ENCODE data around the gene MCF2L2.
A peak's percentile ranks its signal among the peaks of the same experiment; 100 is the strongest.

MCF2L2 gene

DNA sequence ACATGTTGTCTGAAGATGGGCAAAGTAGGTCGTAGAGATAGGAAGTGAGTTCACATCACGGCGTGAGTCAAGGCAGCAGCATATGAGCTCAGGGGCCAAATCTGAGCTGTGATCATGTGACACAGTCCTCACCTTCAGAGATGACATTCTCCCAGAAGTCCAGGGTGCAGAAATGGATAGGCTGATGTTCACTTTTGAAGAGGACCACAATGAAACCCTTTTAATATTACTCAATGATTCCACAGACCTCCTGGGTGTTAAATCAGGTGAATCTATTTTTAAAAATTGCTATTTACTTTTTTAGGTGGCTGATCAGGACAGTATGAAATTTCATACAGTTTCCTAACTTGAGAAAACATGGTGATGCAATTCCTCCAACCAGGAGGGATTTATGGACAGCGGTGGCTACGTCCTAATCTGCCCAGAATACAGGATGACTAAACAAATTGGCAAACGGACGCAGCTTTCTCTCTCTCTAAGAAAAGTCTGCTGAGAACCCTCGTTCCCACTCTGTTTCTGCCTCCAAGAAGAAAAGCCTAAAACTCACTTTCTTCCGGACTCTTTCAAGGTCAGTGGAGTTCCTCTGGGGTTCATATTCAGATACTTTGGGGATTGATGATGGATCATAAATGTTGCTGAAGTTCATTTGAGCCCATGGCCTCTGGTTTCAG is 141.0 kb downstream of the MCF2L2 start:
- DNase-seq: no peak

DNA sequence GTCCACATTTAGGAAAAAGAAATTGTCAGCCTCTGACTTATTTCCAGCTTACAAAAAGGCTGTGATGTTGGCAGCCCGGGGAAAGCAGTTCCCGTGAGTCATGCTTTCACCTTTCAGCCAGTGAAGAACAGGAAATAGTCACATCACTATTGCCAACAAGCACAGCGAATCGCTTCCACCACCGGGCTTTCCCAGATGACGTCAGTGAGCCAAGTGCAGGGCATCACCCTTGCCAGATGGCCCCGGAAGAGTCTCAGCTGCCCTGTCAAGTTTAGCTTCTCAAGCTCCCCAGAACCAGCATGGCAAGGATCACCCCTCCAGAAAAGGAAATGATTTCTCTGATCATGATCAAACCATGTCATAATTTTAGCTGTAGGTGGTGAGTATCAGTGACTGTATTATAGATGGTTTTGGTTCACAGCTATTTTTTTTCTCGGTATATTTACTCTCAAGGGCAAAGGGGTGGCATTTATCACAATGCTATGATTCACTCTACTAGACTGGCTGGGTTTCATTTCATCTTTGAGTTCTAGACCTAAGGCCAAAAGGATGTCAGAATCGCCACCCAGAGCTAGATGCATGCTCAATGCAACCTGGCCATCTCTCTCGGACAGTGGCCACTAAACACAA is 142.5 kb downstream of the MCF2L2 start:
- peak; percentile 75 for DNase-seq

DNA sequence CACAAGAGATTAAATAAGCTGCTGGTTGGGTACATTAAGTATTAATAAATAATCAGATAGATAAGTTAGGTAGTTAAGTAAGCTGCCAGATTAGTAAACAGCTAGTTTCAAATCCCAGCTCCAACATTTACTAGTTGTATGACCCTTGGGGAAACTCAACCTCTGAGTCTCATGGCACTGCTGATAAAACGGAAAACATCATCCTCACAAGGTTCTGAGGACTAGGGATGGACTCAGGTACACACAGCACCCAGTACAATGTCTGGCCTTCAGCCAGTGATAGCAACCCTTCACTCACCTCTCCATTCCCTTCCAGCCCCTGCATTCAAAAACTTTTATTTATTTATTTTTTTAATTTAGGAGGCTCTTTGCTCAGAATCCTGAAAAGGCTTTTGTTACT is 143.1 kb downstream of the MCF2L2 start:
- no peak for DNase-seq

DNA sequence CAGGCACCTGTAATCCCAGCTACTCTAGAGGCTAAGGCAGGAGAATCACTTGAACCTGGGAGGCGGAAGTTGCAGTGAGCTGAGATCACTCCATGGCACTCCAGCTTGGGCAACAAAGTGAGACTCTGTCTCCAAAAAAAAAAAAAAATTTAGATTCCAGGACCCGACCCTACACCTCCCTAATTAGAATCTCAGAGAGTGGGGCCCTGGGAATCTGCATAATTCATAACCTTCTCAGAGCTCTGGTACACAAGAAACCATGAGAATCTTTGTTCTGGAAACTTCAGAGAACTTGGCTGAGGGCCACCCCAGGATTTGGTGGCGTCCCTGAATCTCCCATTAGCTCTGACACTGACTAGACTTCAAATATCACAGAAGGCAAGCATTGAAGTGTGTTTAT is 143.8 kb downstream of the MCF2L2 start:
- DNase-seq: no peak

DNA sequence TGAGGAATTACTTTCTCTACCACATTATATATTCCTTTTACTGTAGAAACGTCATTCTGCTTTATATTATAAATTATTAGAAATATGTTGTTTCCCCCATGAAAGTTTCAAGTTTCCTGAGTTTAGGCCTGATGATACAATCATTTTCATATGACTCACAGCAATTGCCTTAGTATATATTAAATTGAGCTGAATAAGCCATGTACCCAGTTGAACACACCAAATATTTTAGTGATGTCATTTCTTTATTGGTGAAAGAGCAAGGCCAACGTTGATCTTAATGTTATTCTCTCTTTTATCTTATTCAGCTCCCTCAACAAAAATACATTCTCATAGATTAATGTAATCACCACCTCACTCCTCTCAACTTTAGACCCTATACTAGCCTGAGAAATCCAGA is 144.5 kb downstream of the MCF2L2 start:
- no peak for DNase-seq

DNA sequence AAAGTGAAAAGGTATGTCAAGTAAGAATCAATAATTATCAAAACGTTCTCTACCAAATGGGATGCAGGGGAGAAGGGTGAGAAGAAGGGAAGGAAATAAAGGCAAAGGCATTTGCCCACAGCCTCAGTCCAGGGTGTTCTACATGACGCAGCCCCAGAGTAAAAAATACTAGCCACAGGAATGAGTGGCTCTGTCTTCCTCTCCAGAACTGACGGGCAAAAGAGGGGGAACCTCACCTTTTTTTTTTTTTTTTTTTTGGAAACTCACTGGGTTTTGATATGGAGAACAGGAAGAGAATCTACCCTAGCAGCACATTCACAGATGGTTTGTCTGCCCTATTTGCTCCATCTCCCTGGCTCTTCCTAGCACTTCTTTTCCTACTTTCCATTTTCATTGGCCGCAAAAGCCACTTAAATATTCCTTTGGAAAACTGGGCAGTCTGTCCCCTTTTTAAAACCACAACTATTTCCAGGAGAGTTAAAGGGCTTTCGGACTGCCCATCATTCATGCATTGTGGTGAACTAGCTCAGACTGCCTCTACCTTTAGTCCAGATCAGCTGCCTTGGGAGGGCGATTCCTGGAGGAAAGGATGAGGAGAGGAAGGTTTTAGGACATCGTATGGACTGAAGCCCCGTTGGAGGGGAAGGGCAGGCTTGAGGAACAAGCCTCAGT is 147.2 kb downstream of the MCF2L2 start:
- no peak for DNase-seq

DNA sequence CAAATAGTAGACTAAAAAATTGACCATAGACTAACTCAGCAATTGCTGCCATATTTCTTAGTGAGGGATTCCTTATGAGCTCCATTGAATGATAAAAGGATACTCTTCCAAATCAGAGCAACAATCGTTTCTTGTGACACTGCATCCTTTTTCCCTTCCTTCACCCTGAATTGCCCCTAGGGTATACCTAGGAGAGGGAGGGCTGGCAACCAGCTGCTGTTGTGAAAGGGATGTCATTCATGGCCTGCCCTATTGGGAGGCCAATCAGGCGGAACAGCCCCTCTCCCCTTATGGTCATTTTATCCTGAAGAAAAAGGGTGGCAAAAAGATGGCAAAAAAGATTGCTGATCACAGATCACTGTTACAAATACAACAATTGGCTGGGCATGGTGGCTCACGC is 149.0 kb downstream of the MCF2L2 start:
- DNase-seq: no peak

DNA sequence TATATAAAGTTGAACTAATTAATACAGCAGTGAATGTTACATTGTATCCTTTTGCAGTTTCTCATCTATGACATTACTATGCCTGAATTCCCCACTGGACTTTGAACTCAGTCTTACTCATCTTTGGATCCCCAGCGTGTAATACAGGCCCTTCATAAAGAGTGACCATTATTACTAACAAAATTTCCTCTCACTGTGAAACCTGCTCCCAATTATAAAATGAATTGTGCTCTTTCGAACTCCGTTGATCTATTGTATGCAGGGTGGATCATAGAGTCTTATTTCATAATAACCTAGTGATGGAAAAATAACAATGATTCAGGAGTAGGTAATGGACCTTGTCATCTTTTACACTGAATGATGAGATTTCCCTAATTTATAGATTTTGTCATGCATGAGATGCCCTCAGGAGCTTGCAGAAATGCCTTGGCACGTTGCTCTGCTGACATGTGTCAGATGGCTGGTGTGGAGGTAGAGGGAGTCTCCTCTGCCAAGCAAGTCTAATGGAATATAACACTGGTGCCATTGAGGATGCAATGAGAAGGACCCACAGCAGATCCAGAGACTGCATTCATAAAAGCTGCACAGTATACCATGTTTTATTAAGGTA is 149.8 kb downstream of the MCF2L2 start:
- no peak for DNase-seq

DNA sequence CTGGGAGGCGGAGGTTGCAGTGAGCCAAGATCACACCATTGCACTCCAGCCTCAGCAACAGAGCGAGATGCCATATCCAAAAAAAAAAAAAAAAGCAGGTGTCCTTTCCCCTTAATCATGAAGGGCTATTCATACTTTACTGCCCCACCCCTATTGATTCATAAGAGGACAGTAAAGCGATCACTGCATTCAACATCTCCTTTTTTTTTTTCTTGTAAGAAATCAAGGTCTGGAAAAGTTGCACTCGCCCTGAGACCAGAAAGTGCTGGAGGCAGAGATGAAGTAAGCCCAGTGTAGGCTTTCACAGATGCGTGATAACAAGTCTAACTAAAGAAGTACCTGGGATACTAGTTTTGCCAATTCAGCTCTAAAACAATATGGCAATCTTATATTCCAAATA is 151.2 kb downstream of the MCF2L2 start:
- DNase-seq: no peak

DNA sequence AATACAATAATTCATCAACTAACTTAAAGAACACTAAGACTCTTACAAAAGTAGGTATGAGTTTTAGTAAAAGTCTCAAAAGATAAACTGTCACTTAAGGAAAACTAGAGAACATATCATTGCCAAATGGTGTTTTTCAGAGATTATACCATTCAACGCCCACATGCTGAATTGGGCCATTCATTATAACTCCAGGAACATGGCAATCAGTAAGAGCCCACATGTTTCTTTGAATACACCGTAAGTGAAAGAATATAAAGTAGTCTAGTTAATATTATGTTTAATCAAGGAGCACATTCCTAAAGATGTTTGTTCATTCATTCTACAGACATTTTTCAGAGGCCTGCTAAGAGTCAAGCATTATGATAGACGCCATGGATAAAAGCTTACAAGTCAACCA is 152.5 kb downstream of the MCF2L2 start:
- no peak for DNase-seq

DNA sequence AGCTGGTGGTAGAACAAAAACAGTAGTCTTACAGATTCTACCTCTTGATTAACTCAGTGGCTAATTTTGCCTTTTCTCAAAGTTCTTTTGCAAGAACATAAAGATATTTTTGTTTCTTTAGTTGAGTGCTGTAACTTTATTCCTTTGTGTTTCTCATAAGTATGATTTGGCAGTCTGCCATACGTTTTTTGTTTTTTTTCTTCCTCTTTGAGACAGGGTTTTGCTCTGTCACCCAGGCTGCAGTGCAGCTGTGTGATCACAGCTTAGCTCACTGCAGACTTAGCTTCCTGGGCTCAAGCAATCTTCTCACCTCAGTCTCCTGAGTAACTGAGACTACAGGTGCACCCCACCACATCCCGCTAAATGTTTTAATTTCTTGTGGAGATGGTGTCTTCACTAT is 153.0 kb downstream of the MCF2L2 start:
- DNase-seq: peak; percentile 32

DNA sequence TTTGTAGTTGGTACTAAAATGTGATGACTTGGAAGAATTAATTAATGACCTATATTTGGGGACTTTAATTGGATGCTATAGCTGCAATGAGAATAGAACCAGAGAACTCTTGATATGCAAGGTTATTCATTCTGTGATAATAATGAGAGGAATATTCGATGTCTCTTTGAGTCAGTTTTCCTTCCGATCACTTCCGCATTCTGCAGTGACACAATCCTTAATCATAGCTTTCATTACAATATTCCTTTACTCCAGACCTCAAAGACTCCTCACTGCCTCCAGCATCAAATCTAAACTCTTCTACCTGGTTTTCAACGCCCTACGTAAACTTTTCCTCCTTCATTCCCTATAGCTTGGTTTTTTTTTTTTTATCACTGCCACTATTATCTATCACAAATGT is 153.8 kb downstream of the MCF2L2 start:
- DNase-seq: no peak

DNA sequence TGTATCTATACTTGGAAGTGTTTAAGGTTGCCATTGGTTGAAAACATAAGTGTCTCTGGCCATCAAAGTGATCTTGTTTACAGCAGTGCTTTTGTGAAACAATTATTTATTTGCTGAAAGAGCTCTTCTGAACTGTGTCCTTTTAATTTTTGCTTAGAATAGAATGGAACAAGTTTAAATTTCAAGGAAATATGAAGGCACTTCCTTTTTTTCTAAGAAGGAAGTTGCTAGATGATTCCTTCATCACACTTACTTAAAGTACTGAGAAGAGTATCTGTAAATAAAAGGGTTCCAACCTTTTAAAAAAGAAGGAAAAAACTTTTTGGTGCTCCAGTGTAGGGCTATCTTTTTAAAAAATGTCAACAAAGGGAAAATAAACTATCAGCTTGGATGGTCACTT is 155.6 kb downstream of the MCF2L2 start:
- DNase-seq: no peak

DNA sequence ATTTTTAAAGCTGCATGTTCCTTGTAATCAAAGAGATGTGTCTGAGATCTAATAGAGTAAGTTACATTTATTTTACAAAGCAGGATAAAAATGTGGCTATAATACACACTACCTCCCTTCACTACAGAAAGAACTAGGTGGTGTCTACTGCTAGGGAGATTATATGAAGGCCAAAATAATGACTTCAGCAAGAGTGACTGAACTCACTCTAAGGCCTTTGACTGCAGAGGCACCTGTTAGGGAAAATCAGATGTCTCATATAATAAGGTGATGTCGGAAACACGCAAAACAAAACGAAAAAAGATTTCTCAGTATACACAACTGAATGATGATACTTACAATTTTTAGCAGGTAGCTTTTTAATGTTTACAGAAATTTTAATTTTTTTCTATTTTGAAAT is 156.3 kb downstream of the MCF2L2 start:
- DNase-seq: no peak

DNA sequence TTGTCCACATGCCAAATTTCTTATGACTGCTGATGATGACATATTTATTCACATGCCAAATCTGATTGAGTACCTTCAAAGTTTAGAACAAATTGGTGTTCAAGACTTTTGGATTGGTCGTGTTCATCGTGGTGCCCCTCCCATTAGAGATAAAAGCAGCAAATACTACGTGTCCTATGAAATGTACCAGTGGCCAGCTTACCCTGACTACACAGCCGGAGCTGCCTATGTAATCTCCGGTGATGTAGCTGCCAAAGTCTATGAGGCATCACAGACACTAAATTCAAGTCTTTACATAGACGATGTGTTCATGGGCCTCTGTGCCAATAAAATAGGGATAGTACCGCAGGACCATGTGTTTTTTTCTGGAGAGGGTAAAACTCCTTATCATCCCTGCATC is 158.1 kb downstream of the MCF2L2 start:
- no peak for DNase-seq

DNA sequence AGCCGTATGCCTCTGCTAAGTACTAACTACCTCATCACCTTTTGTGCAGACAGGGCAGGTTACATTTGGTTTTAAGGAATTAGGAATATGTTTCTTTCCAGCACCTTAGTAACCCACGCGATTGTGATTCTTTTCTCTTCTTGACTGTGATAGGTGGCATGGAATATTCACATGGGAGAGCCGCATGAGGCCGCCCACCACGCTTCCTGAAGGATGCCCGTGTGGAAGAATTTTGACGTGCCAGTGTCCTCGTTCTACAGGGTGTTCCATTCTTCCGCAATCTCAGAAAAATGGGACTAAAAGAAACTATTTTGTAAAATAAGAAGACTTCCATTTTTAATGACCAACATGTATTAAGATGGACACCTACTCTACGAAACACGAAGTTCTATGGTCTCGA is 159.1 kb downstream of the MCF2L2 start:
- no peak for DNase-seq

DNA sequence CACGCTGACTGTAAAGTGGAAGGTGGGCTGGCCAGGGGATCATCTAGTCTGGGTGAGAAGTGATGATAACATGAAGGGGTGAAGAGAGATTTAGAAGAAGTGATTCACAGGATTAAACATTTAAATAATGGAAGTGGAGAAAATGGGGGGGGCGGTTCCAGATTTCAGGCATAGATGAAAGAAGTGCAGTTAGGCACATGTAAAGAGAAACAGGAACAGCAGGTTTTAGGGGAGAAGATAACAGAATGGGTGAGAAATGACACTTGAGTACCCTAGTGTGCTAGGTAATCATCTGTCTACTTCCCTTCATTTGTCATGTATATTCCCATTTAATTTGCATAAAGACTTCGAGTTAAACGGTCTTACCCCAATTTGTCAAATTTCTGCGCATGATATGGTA is 160.1 kb downstream of the MCF2L2 start:
- DNase-seq: no peak

DNA sequence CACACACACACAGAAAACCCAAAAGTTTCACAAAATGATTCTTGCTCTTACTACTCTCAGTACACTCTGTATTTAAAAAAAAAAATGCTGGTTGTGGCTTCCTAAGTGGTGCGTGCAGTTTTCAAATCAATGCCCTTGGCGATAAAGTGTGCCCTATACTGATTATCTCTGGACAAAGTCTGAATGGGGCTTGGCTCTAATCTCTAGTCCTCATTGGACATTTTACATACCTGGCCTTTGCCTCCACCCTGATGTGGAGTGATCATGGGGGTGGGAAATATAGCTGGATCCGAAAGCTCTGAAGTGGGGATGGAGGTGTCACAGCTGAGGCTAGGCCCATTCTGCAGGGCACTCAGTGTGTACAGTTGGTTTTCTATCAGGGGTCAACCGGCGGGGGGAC is 161.3 kb downstream of the MCF2L2 start:
- no peak for DNase-seq

DNA sequence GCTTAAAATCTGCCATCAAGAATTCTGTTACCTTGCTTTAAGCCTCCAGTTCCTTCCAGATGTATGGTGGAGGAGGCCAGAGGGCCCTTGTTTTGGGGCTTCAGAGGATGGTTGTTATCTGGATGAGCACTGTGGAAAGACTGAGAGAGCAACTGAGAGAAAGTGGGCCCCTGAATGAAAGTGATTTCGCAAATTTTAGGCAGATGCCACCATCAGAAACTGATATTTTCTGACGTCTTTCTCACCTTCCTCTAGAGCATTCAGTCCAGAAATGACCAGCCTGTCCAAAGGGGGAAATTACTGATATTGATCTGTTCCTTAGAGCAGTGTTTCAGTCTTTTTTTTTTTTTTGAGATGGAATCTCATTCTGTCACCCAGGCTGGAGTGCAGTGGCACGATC is 162.0 kb downstream of the MCF2L2 start:
- no peak for DNase-seq

DNA sequence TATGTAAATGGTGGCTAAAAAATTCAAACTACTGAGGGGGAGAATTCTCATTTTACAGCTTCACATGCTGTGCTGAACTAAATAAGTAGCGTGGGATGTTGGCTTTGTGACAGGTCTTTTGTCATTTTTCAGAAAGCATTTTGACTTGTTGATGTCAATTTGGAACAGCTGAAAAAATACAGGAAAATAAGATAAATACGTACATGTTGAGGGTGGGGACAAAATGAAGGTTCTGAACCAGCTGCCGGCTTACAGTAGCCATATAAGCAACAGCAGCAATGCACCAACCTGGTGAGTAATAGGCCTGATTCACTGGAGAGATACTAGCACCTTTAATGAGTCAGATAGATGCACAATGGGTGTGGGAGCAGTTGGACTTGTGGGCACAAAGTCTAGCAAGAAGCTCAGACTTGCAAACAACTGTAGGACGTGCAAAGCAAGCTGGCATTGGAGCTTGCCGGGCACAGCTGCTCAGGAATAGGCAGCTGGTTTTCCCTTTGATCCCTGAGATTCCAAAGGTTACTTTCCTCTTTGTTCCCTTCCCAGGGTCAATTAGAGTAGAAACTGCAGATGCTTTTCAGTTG is 162.5 kb downstream of the MCF2L2 start:
- no peak for DNase-seq

DNA sequence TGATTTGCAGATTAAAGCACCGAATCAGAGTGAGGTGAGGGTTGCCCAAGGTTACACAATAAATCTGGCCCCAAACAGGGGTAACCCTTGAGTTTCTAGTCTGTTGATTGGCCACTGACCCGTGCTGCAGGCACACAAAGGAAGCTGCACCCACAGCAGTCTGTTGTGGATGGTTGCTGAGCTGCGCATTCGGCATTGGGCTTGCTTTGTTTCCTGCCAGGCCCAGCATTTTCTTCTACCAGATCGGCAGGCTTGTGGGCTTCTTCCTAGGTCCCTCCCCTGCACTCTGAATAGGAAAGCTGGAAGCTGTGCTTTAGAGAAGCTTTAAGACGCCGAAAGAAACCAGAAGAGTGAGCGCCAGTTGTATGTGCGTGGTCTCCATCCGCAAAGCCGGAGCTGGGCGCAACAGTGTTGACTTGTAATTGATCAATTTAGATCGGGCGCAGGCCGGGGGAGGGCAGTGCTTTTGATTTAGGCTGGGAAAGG is 163.2 kb downstream of the MCF2L2 start:
- DNase-seq: no peak

DNA sequence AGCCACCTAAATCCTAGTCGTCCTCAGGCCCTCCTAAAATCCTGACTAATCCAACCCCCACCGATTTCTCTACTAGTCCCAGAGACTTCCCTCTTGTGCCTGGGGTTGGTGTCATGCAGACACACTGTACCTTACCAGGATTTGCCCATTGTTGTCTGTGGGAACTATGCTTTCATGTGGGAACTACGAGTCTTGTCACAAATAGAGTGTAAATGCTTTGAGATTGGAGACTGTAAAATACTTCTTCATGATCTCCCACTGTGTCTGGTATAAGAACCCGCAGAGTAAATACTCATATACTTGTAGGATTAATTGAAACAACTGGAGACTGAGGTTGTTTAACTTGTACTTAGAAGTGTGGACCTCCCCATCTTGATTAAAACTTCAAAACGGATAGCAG is 164.2 kb downstream of the MCF2L2 start:
- no peak for DNase-seq

DNA sequence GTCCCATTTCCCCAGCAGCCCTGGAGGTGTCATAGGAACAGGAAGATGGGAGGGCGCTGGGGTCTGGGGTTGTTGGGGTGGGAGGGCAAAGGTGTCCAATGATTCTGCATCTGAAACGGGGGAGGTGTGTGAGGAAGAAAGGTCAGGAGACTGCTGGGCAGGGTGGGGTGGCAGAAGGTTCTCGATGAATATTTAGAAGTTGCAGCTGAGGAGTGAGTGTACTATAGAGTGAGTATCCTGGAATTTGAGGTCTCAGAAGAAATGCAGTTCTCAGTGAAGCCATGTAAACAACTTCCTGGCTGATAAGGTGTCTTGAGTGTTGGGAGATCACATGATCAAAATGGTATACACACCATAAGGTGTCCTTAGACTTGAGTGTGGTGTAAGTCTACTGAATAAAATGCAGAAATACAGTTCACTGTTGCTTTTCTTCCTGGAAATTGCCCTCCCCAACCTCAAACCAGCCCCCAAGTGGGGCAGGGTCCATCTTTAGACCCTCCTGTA is 165.5 kb downstream of the MCF2L2 start:
- no peak for DNase-seq

Measured in NCI-H2029 treated with DMSO at 0.1 percent for 48 hours (cell line).